Measurements from ENCODE around the gene MAPK1. TPM values are rescaled to one million over a fixed set of nuclear protein-coding genes. Genes with fewer than 3 reads are reported as not detected.
"Not testable (repeated sequence)": the region's sequence is repeated elsewhere in the genome, so short reads cannot be mapped to it uniquely, and the experiment has no call there.

Gene MAPK1
- total RNA-seq, 5 donors from 2014 or later (not counting 1 experiment from before 2014, with no cell fraction given): 85.0 to 114 (median 110) TPM

- no peak for DNase-seq
- H3K27me3 Mint-ChIP-seq: no peaks in the 10 kb centered on the region
- no peak overlapping the region for H3K4me3 ChIP-seq (ENCODE audit: control insufficient read depth in 1 of 2, extremely low read depth in 1 of 2, low read length in 1 of 2)
- H3K27ac Mint-ChIP-seq: no peak overlapping the region
- no peaks in the 10 kb centered on the region for H3K27me3 ChIP-seq (replicated peaks in 1 of 2; ENCODE audit: control insufficient read depth in 2 of 2, extremely low read depth in 1 of 2, insufficient read depth in 2 of 2, low read length in 1 of 2)
- H3K4me1 Mint-ChIP-seq: peaks cover 80 to 87% (median 81%) of the 10 kb centered on the region in 3 donors
- H3K36me3 ChIP-seq (ENCODE audit: control insufficient read depth in 2 of 2, extremely low read depth in 1 of 2, insufficient read depth in 1 of 2, low read length in 1 of 2): no peaks in the 10 kb centered on the region
- H3K36me3 Mint-ChIP-seq: peaks cover 19% of the 10 kb centered on the region
- H3K4me3 Mint-ChIP-seq: no peak overlapping the region
- no peaks in the 10 kb centered on the region for H3K9me3 Mint-ChIP-seq
- ChIA-PET POLR2A (no interaction called here), CTCF (no interaction called here)
- peaks cover 0 to 23% of the 10 kb centered on the region in 2 experiments for H3K4me1 ChIP-seq (ENCODE audit: control insufficient read depth in 1 of 2, extremely low read depth in 1 of 2, insufficient read depth in 2 of 2, low read length in 2 of 2)
- no peak overlapping the region for H3K27ac ChIP-seq (ENCODE audit: low read length)
- ATAC-seq (replicated peaks in 1 of 4): no peak
- H3K9me3 ChIP-seq: no peaks in the 10 kb centered on the region
These were observed 16.8 kb downstream of the MAPK1 start for GRCh38 chr22:21850660-21851059.

- Mint-ChIP-seq H3K4me3 (no peak overlapping the region), H3K36me3 (peaks cover 23% of the 10 kb centered on the region), H3K9me3 (no peaks in the 10 kb centered on the region), H3K27ac (no peak overlapping the region), H3K4me1 (peaks cover 75 to 84% (median 76%) of the 10 kb centered on the region in 3 donors), H3K27me3 (no peaks in the 10 kb centered on the region)
- H3K27ac ChIP-seq (ENCODE audit: low read length): no peak overlapping the region
- ATAC-seq (replicated peaks in 1 of 4) (no peak), DNase-seq (no peak)
- no CpG with 5 or more reads among the region's 1 CpG for WGBS (ENCODE audit: insufficient coverage)
- H3K9me3 ChIP-seq: no peaks in the 10 kb centered on the region
- CTCF ChIA-PET: interaction anchor here (0.5 to 1.0 kb wide), 4 partner anchors 9 to 181 kb away, joined by 3 to 9 read pairs (median 4); no protein-coding TSS in a partner anchor
- H3K36me3 ChIP-seq (ENCODE audit: control insufficient read depth in 2 of 2, extremely low read depth in 1 of 2, insufficient read depth in 1 of 2, low read length in 1 of 2): no peaks in the 10 kb centered on the region
- H3K4me3 ChIP-seq (ENCODE audit: control insufficient read depth in 1 of 2, extremely low read depth in 1 of 2, low read length in 1 of 2): no peak overlapping the region
- POLR2A ChIA-PET: no interaction called here
- H3K27me3 ChIP-seq (replicated peaks in 1 of 2; ENCODE audit: control insufficient read depth in 2 of 2, extremely low read depth in 1 of 2, insufficient read depth in 2 of 2, low read length in 1 of 2): no peaks in the 10 kb centered on the region
- peaks cover 0 to 27% of the 10 kb centered on the region in 2 experiments for H3K4me1 ChIP-seq (ENCODE audit: control insufficient read depth in 1 of 2, extremely low read depth in 1 of 2, insufficient read depth in 2 of 2, low read length in 2 of 2)
These were observed 18.0 kb downstream of the MAPK1 start for GRCh38 chr22:21849489-21849888.

- H3K4me3 Mint-ChIP-seq; H3K27ac ChIP-seq (ENCODE audit: low read length); H3K9me3 Mint-ChIP-seq; H3K36me3 ChIP-seq (ENCODE audit: control insufficient read depth in 2 of 2, extremely low read depth in 1 of 2, insufficient read depth in 1 of 2, low read length in 1 of 2); CTCF ChIA-PET; H3K4me3 ChIP-seq (ENCODE audit: control insufficient read depth in 1 of 2, extremely low read depth in 1 of 2, low read length in 1 of 2); H3K27me3 Mint-ChIP-seq; H3K9me3 ChIP-seq; H3K27ac Mint-ChIP-seq; H3K27me3 ChIP-seq (replicated peaks in 1 of 2; ENCODE audit: control insufficient read depth in 2 of 2, extremely low read depth in 1 of 2, insufficient read depth in 2 of 2, low read length in 1 of 2); DNase-seq; ATAC-seq (replicated peaks in 1 of 4); POLR2A ChIA-PET: not testable (repeated sequence)
- WGBS (ENCODE audit: insufficient coverage): no CpG with 5 or more reads among the region's 5 CpGs
- Mint-ChIP-seq H3K36me3 (peaks cover 17% of the 10 kb centered on the region), H3K4me1 (peaks cover 77 to 81% (median 77%) of the 10 kb centered on the region in 3 donors)
- peaks cover 0 to 28% of the 10 kb centered on the region in 2 experiments for H3K4me1 ChIP-seq (ENCODE audit: control insufficient read depth in 1 of 2, extremely low read depth in 1 of 2, insufficient read depth in 2 of 2, low read length in 2 of 2)
These were observed 19.4 kb downstream of the MAPK1 start for GRCh38 chr22:21848057-21848456.

- Mint-ChIP-seq H3K9me3 (no peaks in the 10 kb centered on the region), H3K36me3 (peaks cover 8% of the 10 kb centered on the region), H3K4me1 (peaks cover 66 to 71% (median 71%) of the 10 kb centered on the region in 3 donors), H3K27me3 (no peaks in the 10 kb centered on the region), H3K4me3 (no peak overlapping the region), H3K27ac (no peak overlapping the region)
- ATAC-seq (replicated peaks in 1 of 4): no peak
- peaks cover 0 to 27% of the 10 kb centered on the region in 2 experiments for H3K4me1 ChIP-seq (ENCODE audit: control insufficient read depth in 1 of 2, extremely low read depth in 1 of 2, insufficient read depth in 2 of 2, low read length in 2 of 2)
- no CpG with 5 or more reads among the region's 1 CpG for WGBS (ENCODE audit: insufficient coverage)
- CTCF ChIA-PET: interaction anchor here in 1 of 2 donors (0.6 kb wide), 1 partner anchor 690 kb away, joined by 5 read pairs; no protein-coding TSS in a partner anchor
- no peaks in the 10 kb centered on the region for H3K9me3 ChIP-seq
- POLR2A ChIA-PET: interaction anchor here (0.6 kb wide), 3 partner anchors 32 to 882 kb away, joined by 3 to 6 read pairs (median 3); no protein-coding TSS in a partner anchor
- H3K4me3 ChIP-seq (ENCODE audit: control insufficient read depth in 1 of 2, extremely low read depth in 1 of 2, low read length in 1 of 2): no peak overlapping the region
- H3K27me3 ChIP-seq (replicated peaks in 1 of 2; ENCODE audit: control insufficient read depth in 2 of 2, extremely low read depth in 1 of 2, insufficient read depth in 2 of 2, low read length in 1 of 2): no peaks in the 10 kb centered on the region
- no peak for DNase-seq
- H3K36me3 ChIP-seq (ENCODE audit: control insufficient read depth in 2 of 2, extremely low read depth in 1 of 2, insufficient read depth in 1 of 2, low read length in 1 of 2): peaks cover 0 to 3% of the 10 kb centered on the region in 2 donors
- no peak overlapping the region for H3K27ac ChIP-seq (ENCODE audit: low read length)
These were observed 21.6 kb downstream of the MAPK1 start for GRCh38 chr22:21845558-21846453.

GRCh38 chr22:21842946-21843345 lies 24.5 kb downstream of the MAPK1 start:
- CTCF ChIA-PET: interaction anchor here in 1 of 2 donors (0.6 kb wide), 1 partner anchor 16 kb away, joined by 3 read pairs; no protein-coding TSS in a partner anchor

GRCh38 chr22:21841422-21841821 lies 26.0 kb downstream of the MAPK1 start:
- CTCF ChIA-PET: no interaction called here

More at GRCh38 chr22:21842946-21843345, 24.5 kb downstream of the MAPK1 start:
- Histone ChIP-seq H3K36me3 (ENCODE audit: control insufficient read depth in 2 of 2, extremely low read depth in 1 of 2, insufficient read depth in 1 of 2, low read length in 1 of 2) (peaks cover 0 to 3% of the 10 kb centered on the region in 2 donors), H3K27ac (ENCODE audit: low read length) (no peak overlapping the region), H3K27me3 (replicated peaks in 1 of 2; ENCODE audit: control insufficient read depth in 2 of 2, extremely low read depth in 1 of 2, insufficient read depth in 2 of 2, low read length in 1 of 2) (no peaks in the 10 kb centered on the region), H3K4me1 (ENCODE audit: control insufficient read depth in 1 of 2, extremely low read depth in 1 of 2, insufficient read depth in 2 of 2, low read length in 2 of 2) (peaks cover 0 to 27% of the 10 kb centered on the region in 2 experiments), H3K4me3 (ENCODE audit: control insufficient read depth in 1 of 2, extremely low read depth in 1 of 2, low read length in 1 of 2) (no peak overlapping the region), H3K9me3 (no peaks in the 10 kb centered on the region)
- Mint-ChIP-seq H3K36me3 (peaks cover 9% of the 10 kb centered on the region), H3K4me3 (no peak overlapping the region), H3K9me3 (no peaks in the 10 kb centered on the region), H3K27ac (no peak overlapping the region), H3K4me1 (peaks cover 54 to 70% (median 68%) of the 10 kb centered on the region in 3 donors), H3K27me3 (no peaks in the 10 kb centered on the region)
- POLR2A ChIA-PET: interaction anchor here in 1 of 2 donors (0.5 kb wide), 1 partner anchor 100 kb away, joined by 4 read pairs; no protein-coding TSS in a partner anchor
- 93% methylated on average over 3 of the region's 6 CpGs for WGBS (ENCODE audit: insufficient coverage)
- DNase-seq: no peak
- no peak for ATAC-seq (replicated peaks in 1 of 4)

More at GRCh38 chr22:21841422-21841821, 26.0 kb downstream of the MAPK1 start:
- Histone ChIP-seq H3K27ac (ENCODE audit: low read length) (no peak overlapping the region), H3K36me3 (ENCODE audit: control insufficient read depth in 2 of 2, extremely low read depth in 1 of 2, insufficient read depth in 1 of 2, low read length in 1 of 2) (peaks cover 0 to 3% of the 10 kb centered on the region in 2 donors), H3K4me3 (ENCODE audit: control insufficient read depth in 1 of 2, extremely low read depth in 1 of 2, low read length in 1 of 2) (no peak overlapping the region), H3K27me3 (replicated peaks in 1 of 2; ENCODE audit: control insufficient read depth in 2 of 2, extremely low read depth in 1 of 2, insufficient read depth in 2 of 2, low read length in 1 of 2) (no peaks in the 10 kb centered on the region), H3K4me1 (ENCODE audit: control insufficient read depth in 1 of 2, extremely low read depth in 1 of 2, insufficient read depth in 2 of 2, low read length in 2 of 2) (peaks cover 0 to 26% of the 10 kb centered on the region in 2 experiments), H3K9me3 (no peaks in the 10 kb centered on the region)
- H3K4me3 Mint-ChIP-seq: no peak overlapping the region
- ATAC-seq (replicated peaks in 1 of 4) (no peak), DNase-seq (no peak)
- no peaks in the 10 kb centered on the region for H3K9me3 Mint-ChIP-seq
- peaks cover 8% of the 10 kb centered on the region for H3K36me3 Mint-ChIP-seq
- POLR2A ChIA-PET: no interaction called here
- H3K4me1 Mint-ChIP-seq: peaks cover 57 to 72% (median 70%) of the 10 kb centered on the region in 3 donors
- no peaks in the 10 kb centered on the region for H3K27me3 Mint-ChIP-seq
- WGBS (ENCODE audit: insufficient coverage): no CpG with 5 or more reads among the region's 2 CpGs
- H3K27ac Mint-ChIP-seq: no peak overlapping the region

Data from T-cell (primary cell).